D341Med (cell line): ENCODE results near the gene RARRES2.
"Not testable (repeated sequence)": the region's sequence is repeated elsewhere in the genome, so short reads cannot be mapped to it uniquely, and the experiment has no call there.

Source experiments
- DNase-seq: peaks from one replicate; pipeline ENCODE4 v3.0.0; 2012; ENCODE audit warnings: low spot score

The RARRES2 gene

GRCh38 chr7:150317748-150318444 is 23.5 kb downstream of the RARRES2 start:
- DNase-seq = no peak

- DNase-seq = not testable (repeated sequence)
These were observed 24.4 kb downstream of the RARRES2 start for GRCh38 chr7:150316987-150317386.

- DNase-seq = no peak
These were observed 26.7 kb downstream of the RARRES2 start for GRCh38 chr7:150314639-150315239.

- no peak for DNase-seq
These were observed 27.6 kb downstream of the RARRES2 start for GRCh38 chr7:150313870-150314269.

- DNase-seq = no peak
These were observed 28.0 kb downstream of the RARRES2 start for GRCh38 chr7:150313367-150313809.

- not testable (repeated sequence) for DNase-seq
These were observed 28.6 kb downstream of the RARRES2 start for GRCh38 chr7:150312649-150313366.

- no peak for DNase-seq
These were observed 29.7 kb downstream of the RARRES2 start for GRCh38 chr7:150311711-150312110.

- DNase-seq = no peak
These were observed 30.3 kb downstream of the RARRES2 start for GRCh38 chr7:150311146-150311545.

- DNase-seq = no peak
These were observed 32.9 kb downstream of the RARRES2 start for GRCh38 chr7:150308575-150308974.

GRCh38 chr7:150307904-150308303 is 33.5 kb downstream of the RARRES2 start:
- no peak for DNase-seq

GRCh38 chr7:150307129-150307528 is 34.3 kb downstream of the RARRES2 start:
- no peak for DNase-seq

- not testable (repeated sequence) for DNase-seq
These were observed 35.1 kb downstream of the RARRES2 start for GRCh38 chr7:150306377-150306776.

GRCh38 chr7:150305903-150306284 is 35.5 kb downstream of the RARRES2 start:
- DNase-seq = not testable (repeated sequence)

GRCh38 chr7:150305259-150305902 is 36.0 kb downstream of the RARRES2 start:
- not testable (repeated sequence) for DNase-seq

- not testable (repeated sequence) for DNase-seq
These were observed 36.8 kb downstream of the RARRES2 start for GRCh38 chr7:150304499-150305258.

GRCh38 chr7:150302908-150303310 is 38.5 kb downstream of the RARRES2 start:
- not testable (repeated sequence) for DNase-seq

GRCh38 chr7:150297978-150298377 is 43.5 kb downstream of the RARRES2 start:
- not testable (repeated sequence) for DNase-seq

- DNase-seq = not testable (repeated sequence)
These were observed 44.6 kb downstream of the RARRES2 start for GRCh38 chr7:150296802-150297201.

GRCh38 chr7:150295614-150296013 is 45.8 kb downstream of the RARRES2 start:
- DNase-seq = not testable (repeated sequence)

- DNase-seq = not testable (repeated sequence)
These were observed 46.4 kb downstream of the RARRES2 start for GRCh38 chr7:150295027-150295426.

GRCh38 chr7:150290317-150290716 is 51.1 kb downstream of the RARRES2 start:
- not testable (repeated sequence) for DNase-seq

GRCh38 chr7:150288816-150289215 is 52.6 kb downstream of the RARRES2 start:
- DNase-seq = not testable (repeated sequence)
